ENCODE data around the gene SEL1L.
"Not testable (repeated sequence)": the region's sequence is repeated elsewhere in the genome, so short reads cannot be mapped to it uniquely, and the experiment has no call there.

The SEL1L gene

DNA sequence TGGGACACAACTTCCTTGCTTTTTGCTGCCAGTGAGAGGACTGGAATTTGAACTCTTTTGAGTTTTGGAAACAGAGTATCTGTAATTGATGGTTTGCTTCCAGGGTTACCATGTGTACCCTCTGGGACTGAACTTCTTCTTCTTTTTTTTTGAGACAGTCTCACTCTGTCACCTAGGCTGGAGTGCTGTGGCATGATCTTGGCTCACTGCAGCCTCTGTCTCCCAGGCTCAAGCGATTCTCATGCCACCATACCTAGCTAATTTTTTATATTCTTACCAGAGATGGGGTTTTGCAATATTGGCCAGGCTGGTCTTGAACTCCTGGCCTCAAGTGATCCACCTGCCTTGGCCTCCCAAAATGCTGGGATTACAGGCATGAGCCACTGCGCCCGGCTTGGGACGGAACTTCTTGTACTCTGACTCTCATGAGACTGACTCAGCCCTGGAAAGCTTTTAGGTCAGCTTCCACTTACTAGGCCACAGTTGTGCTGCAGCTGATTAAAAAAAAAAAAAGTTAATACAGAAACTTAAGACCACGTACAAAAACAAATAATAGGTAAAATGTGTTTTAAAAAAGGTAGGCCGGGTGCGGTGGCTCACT is 15.8 kb downstream of the SEL1L start:
- no peak for DNase-seq
- TF ChIP-seq GATA1 (IDR thresholded peaks at IDR 0.05; ENCODE audit: low read depth, low read length) (no peak), POLR2A (IDR thresholded peaks at IDR 0.05; ENCODE audit: low read length) (no peak)

DNA sequence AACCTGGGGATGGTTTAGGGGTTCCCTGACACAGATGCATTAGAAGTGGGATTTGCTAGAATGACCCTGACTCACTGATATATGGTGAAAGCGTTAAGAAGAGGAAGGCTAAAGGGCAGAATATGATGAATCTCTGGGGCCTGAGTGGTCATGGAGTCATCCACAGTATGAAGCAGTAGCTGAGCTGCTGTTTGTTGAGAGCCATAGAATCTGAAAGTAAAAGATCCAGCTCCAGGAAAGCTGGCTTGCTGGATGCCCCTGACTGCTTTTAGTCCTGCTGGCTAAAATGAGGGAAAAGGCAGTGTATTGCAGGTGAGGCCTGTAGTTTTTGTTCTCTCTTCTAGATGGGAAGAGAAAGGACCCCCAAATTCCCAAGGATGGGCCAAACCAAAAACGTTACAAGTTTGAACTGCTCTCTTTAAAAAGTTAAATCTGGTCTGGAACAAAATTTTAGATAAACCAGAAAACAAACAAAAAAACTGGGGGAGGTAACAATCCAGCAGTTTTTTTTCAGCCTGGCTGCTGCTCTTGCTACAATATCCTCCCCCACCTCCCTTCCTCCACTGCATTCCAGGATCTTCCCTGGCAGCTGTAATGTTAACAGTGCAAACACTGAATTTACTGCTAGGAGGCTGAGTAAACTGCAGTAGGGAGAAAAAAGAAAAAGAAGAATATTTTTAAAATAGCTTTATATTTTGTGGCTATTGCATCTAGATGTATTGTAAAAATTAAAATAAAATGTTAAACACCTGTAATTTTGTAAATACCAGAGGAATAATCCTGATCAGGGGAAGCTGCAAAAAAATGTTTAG is 16.5 kb downstream of the SEL1L start:
- TF ChIP-seq POLR2A (IDR thresholded peaks at IDR 0.05; ENCODE audit: low read length) (no peak), GATA1 (IDR thresholded peaks at IDR 0.05; ENCODE audit: low read depth, low read length) (no peak)
- DNase-seq: no peak

- not testable (repeated sequence) for DNase-seq
Measured at GRCh38 chr14:81515927-81516326, 17.7 kb downstream of the SEL1L start.

DNA sequence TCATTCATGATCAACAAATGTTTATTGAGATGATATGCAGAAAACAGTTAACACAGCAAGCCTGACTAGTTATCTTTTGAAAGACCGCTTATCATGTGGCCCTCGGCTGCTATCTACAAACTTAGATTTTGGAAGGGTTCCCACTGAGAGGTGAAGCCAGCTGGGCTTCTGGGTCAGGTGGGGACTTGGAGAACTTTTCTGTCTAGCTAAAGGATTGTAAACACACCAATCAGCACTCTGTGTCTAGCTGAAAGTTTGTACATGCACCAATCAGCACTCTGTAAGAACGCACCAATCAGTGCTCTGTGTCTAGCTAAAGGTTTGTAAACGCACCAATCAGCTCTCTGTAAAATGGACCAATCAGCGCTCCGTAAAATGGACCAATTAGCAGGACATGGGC is 20.8 kb downstream of the SEL1L start:
- not testable (repeated sequence) for DNase-seq

- no peak for DNase-seq
- no peak for TF ChIP-seq GATA1 (IDR thresholded peaks at IDR 0.05; ENCODE audit: low read depth, low read length)
- no peak for TF ChIP-seq POLR2A (IDR thresholded peaks at IDR 0.05; ENCODE audit: low read length)
Measured at GRCh38 chr14:81511111-81511904, 22.3 kb downstream of the SEL1L start.

DNA sequence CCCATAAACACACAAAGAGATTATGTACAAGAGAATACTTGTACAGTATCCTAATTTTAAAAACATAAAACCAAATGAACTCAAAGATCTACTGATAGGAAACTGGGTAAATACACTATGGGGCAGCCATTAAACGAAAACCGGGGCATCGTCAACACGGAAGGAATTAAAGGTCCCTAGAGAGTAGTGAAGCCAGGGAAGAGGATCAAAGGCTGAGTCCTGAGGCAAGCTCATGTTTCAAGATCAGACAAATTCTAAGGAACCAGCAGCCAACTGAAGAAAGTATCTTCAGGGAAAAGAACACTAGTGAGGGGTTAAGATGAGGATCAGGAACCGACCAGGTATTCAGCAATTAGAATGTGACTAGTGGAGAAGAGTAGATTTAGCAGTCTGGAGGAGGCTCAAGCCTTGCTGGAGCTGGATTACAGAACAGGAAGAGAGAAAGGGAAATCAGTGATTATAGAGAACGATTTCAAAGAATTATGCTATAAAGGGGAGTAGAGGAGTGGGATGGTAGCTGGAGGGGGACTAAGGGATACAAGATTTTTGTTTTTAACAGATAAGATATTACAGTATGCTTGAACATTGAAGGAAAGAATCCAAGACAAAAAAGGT is 23.7 kb downstream of the SEL1L start:
- DNase-seq: no peak
- TF ChIP-seq GATA1 (IDR thresholded peaks at IDR 0.05; ENCODE audit: low read depth, low read length): no peak
- no peak for TF ChIP-seq POLR2A (IDR thresholded peaks at IDR 0.05; ENCODE audit: low read length)

DNA sequence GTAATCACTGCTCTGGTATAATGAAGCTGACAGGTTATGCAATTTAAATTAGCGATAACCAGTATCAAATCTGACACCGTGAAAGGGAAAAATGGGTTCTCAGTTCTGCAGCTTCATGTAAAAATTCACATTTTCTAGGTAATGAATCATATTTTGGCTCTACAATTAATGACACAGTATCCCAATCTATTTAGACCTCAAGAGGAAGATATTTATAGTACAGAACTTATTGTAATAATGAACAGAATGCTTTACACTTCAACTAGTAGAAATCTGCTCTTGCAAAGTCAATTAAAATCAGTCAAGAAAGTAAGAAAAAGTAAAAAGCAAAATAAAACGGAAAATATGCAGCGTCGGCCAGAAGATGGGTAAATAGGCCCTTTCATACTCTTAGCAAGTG is 24.3 kb downstream of the SEL1L start:
- no peak for DNase-seq
- TF ChIP-seq GATA1 (IDR thresholded peaks at IDR 0.05; ENCODE audit: low read depth, low read length): no peak
- no peak for TF ChIP-seq POLR2A (IDR thresholded peaks at IDR 0.05; ENCODE audit: low read length)

GRCh38 chr14:81506487-81506886 is 27.2 kb downstream of the SEL1L start:
- no peak for DNase-seq
- no peak for TF ChIP-seq GATA1 (IDR thresholded peaks at IDR 0.05; ENCODE audit: low read depth, low read length)
- TF ChIP-seq POLR2A (IDR thresholded peaks at IDR 0.05; ENCODE audit: low read length): no peak

GRCh38 chr14:81504864-81505263 is 28.8 kb downstream of the SEL1L start:
- DNase-seq: no peak
- TF ChIP-seq POLR2A (IDR thresholded peaks at IDR 0.05; ENCODE audit: low read length) (no peak), GATA1 (IDR thresholded peaks at IDR 0.05; ENCODE audit: low read depth, low read length) (no peak)

- no peak for DNase-seq
- TF ChIP-seq GATA1 (IDR thresholded peaks at IDR 0.05; ENCODE audit: low read depth, low read length) (no peak), POLR2A (IDR thresholded peaks at IDR 0.05; ENCODE audit: low read length) (no peak)
Measured at GRCh38 chr14:81485781-81486180, 47.9 kb downstream of the SEL1L start.

GRCh38 chr14:81485372-81485771 is 48.3 kb downstream of the SEL1L start:
- DNase-seq: no peak
- no peak for TF ChIP-seq GATA1 (IDR thresholded peaks at IDR 0.05; ENCODE audit: low read depth, low read length)
- TF ChIP-seq POLR2A (IDR thresholded peaks at IDR 0.05; ENCODE audit: low read length): no peak

DNA sequence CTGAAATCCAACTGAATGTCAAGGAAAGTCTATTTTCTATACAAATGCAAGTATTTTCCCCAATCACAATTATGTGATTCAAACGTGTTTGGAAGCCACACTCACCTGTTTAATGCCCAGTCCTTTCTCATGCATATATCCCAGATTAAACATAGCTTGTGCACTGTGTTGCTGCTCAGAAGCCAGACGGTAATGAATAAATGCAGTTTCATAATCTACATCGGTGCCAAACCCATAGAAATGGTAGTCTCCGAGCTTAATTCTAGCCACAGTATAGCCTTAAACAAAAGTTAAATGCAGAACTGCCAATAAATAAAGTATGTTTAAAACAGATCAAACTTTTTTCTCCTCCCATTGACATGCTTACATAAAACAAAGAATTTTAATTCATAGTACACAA is 49.5 kb downstream of the SEL1L start:
- TF ChIP-seq GATA1 (IDR thresholded peaks at IDR 0.05; ENCODE audit: low read depth, low read length) (no peak), POLR2A (IDR thresholded peaks at IDR 0.05; ENCODE audit: low read length) (no peak)
- no peak for DNase-seq

DNA sequence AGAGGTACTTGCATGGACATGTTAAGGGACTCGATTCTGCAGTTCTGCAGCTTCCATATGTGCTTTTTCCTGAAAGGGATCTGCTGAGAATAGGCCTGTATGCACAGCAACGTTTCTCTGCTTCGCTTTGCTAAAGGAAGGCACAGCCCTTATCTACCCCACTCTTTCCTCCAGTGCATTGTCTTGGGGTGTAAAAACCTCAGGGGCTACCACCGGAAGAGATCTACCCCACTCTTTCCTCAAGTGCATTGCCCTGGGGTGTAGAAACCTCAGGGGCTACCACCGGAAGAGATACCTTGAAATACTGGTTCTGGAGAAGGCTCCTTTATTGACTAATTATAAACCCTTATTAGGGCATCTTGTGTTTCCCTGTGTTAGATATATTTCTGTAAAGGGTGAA is 52.9 kb downstream of the SEL1L start:
- no peak for DNase-seq
- TF ChIP-seq POLR2A (IDR thresholded peaks at IDR 0.05; ENCODE audit: low read length) (no peak), GATA1 (IDR thresholded peaks at IDR 0.05; ENCODE audit: low read depth, low read length) (no peak)

GRCh38 chr14:81478446-81478845 is 55.2 kb downstream of the SEL1L start:
- DNase-seq: no peak
- no peak for TF ChIP-seq POLR2A (IDR thresholded peaks at IDR 0.05; ENCODE audit: low read length)
- TF ChIP-seq GATA1 (IDR thresholded peaks at IDR 0.05; ENCODE audit: low read depth, low read length): no peak
